Measurements from ENCODE around the gene DCBLD1. TPM values are rescaled to one million over a fixed set of nuclear protein-coding genes. Genes with fewer than 3 reads are reported as not detected.
"Not testable (repeated sequence)": the region's sequence is repeated elsewhere in the genome, so short reads cannot be mapped to it uniquely, and the experiment has no call there.

The DCBLD1 gene
- total and polyA plus RNA-seq, 7 donors = 2.0 to 9.0 (median 4.0) TPM

- H3K4me1 ChIP-seq = peaks cover 16% of the 10 kb centered on the region
- no peak overlapping the region for H3K4me3 ChIP-seq
- 68 to 99% (median 90%) methylated on average over 2 of the region's 2 CpGs for WGBS, 3 donors
- intact Hi-C loops (cut with DNase I) = no loop called here
- H3K27ac ChIP-seq = no peak overlapping the region
- DNase-seq (no peak), ATAC-seq (no peak)
- H3K9me3 ChIP-seq = no peaks in the 10 kb centered on the region
- no peaks in the 10 kb centered on the region for H3K36me3 ChIP-seq (ENCODE audit: insufficient read depth in 1 of 2, low read depth in 1 of 2)
- no peak for TF ChIP-seq CTCF (IDR thresholded peaks at IDR 0.05)
- no peaks in the 10 kb centered on the region for H3K27me3 ChIP-seq (ENCODE audit: insufficient read depth in 3 of 3, low read length in 2 of 3)
These were observed 30.6 kb downstream of the DCBLD1 start for GRCh38 chr6:117512987-117513573.

GRCh38 chr6:117513778-117514365 lies 31.4 kb downstream of the DCBLD1 start:
- peaks cover 16% of the 10 kb centered on the region for H3K4me1 ChIP-seq
- H3K9me3 ChIP-seq = no peaks in the 10 kb centered on the region
- H3K36me3 ChIP-seq (ENCODE audit: insufficient read depth in 1 of 2, low read depth in 1 of 2) = no peaks in the 10 kb centered on the region
- ATAC-seq = peak in 1 of 4 donors; percentile 22
- intact Hi-C loops (cut with DNase I) = no loop called here
- TF ChIP-seq CTCF (IDR thresholded peaks at IDR 0.05) = no peak
- no peak overlapping the region for H3K27ac ChIP-seq
- no peak overlapping the region for H3K4me3 ChIP-seq
- H3K27me3 ChIP-seq (ENCODE audit: insufficient read depth in 3 of 3, low read length in 2 of 3) = no peaks in the 10 kb centered on the region
- no peak for DNase-seq
- 73 to 93% (median 78%) methylated on average over 7 of the region's 7 CpGs for WGBS, 3 donors

- ATAC-seq (no peak), DNase-seq (no peak)
- intact Hi-C loops (cut with DNase I) = no loop called here
- Histone ChIP-seq H3K27me3 (ENCODE audit: insufficient read depth in 3 of 3, low read length in 2 of 3) (no peaks in the 10 kb centered on the region), H3K9me3 (no peaks in the 10 kb centered on the region), H3K4me1 (peaks cover 16% of the 10 kb centered on the region), H3K4me3 (no peak overlapping the region), H3K36me3 (ENCODE audit: insufficient read depth in 1 of 2, low read depth in 1 of 2) (no peaks in the 10 kb centered on the region), H3K27ac (no peak overlapping the region)
- TF ChIP-seq CTCF (IDR thresholded peaks at IDR 0.05) = no peak
- WGBS, 3 donors = 90 to 100% (median 100%) methylated on average over 1 of the region's 1 CpG
These were observed 32.2 kb downstream of the DCBLD1 start for GRCh38 chr6:117514655-117515054.

GRCh38 chr6:117515326-117515725 lies 32.9 kb downstream of the DCBLD1 start:
- H3K27me3 ChIP-seq (ENCODE audit: insufficient read depth in 3 of 3, low read length in 2 of 3) = no peaks in the 10 kb centered on the region
- H3K4me3 ChIP-seq = no peak overlapping the region
- peaks cover 16% of the 10 kb centered on the region for H3K4me1 ChIP-seq
- H3K9me3 ChIP-seq = no peaks in the 10 kb centered on the region
- DNase-seq (no peak), ATAC-seq (no peak)
- H3K27ac ChIP-seq = no peak overlapping the region
- peaks cover 0 to 1% of the 10 kb centered on the region in 2 donors for H3K36me3 ChIP-seq (ENCODE audit: insufficient read depth in 1 of 2, low read depth in 1 of 2)
- intact Hi-C loops (cut with DNase I) = no loop called here
- no peak for TF ChIP-seq CTCF (IDR thresholded peaks at IDR 0.05)

GRCh38 chr6:117517995-117518394 lies 35.5 kb downstream of the DCBLD1 start:
- intact Hi-C loops (cut with DNase I); H3K9me3 ChIP-seq; H3K4me1 ChIP-seq; H3K4me3 ChIP-seq; H3K27ac ChIP-seq; H3K27me3 ChIP-seq (ENCODE audit: insufficient read depth in 3 of 3, low read length in 2 of 3); ATAC-seq; DNase-seq; H3K36me3 ChIP-seq (ENCODE audit: insufficient read depth in 1 of 2, low read depth in 1 of 2): not testable (repeated sequence)
- WGBS, 3 donors = 91 to 92% (median 92%) methylated on average over 5 of the region's 5 CpGs

Measured in psoas muscle (tissue), 8 donors.